WERI-Rb-1 (cell line): ENCODE results near the gene C2CD4B.

Experiments
- DNase-seq: peaks from one replicate; pipeline ENCODE4 v3.0.0-alpha.2; 2020
- H3K27ac ChIP-seq: fragments of 250-450 bp; sonication (Bioruptor Pico); 2 replicates; pipeline ENCODE4 v1.5.1; 2020; ENCODE audit warnings: mild to moderate bottlenecking, moderate library complexity
- H3K27me3 ChIP-seq: fragments of 250-450 bp; sonication (Bioruptor Pico); 2 replicates; pipeline ENCODE4 v1.5.1; 2021; ENCODE audit warnings: mild to moderate bottlenecking, low read depth, moderate library complexity; ENCODE audit not compliant: insufficient read depth, severe bottlenecking
- H3K36me3 ChIP-seq: fragments of 250-450 bp; sonication (Bioruptor Pico); 2 replicates; pipeline ENCODE4 v1.5.1; 2020; ENCODE audit warnings: mild to moderate bottlenecking, moderate library complexity
- H3K4me3 ChIP-seq: 2 replicates; pipeline ENCODE4 v1.5.1; 2011; ENCODE audit warnings: low read depth, mild to moderate bottlenecking, control low read depth, low read length
- H3K9me3 ChIP-seq: fragments of 250-450 bp; sonication (Bioruptor Pico); 2 replicates; pipeline ENCODE4 v1.5.1; 2021; ENCODE audit warnings: mild to moderate bottlenecking, moderate library complexity; ENCODE audit not compliant: severe bottlenecking
- TF ChIP-seq, protein P1 (sequence below): IDR thresholded peaks from 2 replicates; pipeline ENCODE4 v1.5.1; 2011; ENCODE audit warnings: low read depth, mild to moderate bottlenecking, control low read depth, inconsistent platforms, low read length

The C2CD4B gene

DNA sequence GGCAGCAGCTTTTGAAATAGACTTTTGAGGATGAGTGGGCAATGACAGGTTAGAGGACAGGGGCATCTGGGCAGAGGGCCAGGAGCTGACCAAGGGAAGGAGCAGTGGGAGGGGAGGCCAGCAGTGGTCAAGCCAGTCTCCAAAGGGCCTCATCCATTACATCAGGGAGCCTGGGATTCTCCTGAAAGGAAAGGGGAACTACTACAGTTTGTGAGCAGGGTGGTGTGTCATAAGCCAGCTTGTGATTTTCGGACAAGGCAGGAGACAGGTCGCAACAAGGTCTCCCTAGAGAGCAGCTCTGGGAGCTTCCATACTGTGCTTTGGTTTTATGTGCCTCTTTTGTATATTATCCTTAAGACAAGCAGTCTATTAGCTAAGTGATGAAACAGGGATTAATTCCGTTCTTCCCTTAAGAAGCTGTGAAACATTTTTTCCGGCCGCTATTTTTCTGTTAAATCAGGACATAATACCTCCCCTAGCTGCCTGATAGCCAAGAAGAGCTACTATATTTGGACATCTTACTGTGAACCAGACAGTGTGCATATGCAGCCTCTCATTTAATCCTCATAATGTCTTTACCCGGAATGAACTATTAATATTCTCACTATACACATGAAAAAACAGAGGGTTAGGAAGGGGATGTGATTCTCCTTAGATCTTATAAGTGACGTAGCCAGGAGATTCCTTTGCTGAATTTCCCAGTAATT, 46.4 kb downstream of the C2CD4B start:
- peak overlapping the region; percentile 15 for H3K4me3 ChIP-seq
- H3K9me3 ChIP-seq, result no peaks in the 10 kb centered on the region
- H3K27ac ChIP-seq, result no peak overlapping the region; the same call in 1 of the 2 replicates
- DNase-seq, result peak; percentile 21
- H3K27me3 ChIP-seq, result no peaks in the 10 kb centered on the region
- no peaks in the 10 kb centered on the region for H3K36me3 ChIP-seq
- TF ChIP-seq, protein P1, sequence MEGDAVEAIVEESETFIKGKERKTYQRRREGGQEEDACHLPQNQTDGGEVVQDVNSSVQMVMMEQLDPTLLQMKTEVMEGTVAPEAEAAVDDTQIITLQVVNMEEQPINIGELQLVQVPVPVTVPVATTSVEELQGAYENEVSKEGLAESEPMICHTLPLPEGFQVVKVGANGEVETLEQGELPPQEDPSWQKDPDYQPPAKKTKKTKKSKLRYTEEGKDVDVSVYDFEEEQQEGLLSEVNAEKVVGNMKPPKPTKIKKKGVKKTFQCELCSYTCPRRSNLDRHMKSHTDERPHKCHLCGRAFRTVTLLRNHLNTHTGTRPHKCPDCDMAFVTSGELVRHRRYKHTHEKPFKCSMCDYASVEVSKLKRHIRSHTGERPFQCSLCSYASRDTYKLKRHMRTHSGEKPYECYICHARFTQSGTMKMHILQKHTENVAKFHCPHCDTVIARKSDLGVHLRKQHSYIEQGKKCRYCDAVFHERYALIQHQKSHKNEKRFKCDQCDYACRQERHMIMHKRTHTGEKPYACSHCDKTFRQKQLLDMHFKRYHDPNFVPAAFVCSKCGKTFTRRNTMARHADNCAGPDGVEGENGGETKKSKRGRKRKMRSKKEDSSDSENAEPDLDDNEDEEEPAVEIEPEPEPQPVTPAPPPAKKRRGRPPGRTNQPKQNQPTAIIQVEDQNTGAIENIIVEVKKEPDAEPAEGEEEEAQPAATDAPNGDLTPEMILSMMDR, result no peak

- TF ChIP-seq, protein P1, result no peak
- no peak for DNase-seq
- Histone ChIP-seq H3K27ac (no peak overlapping the region), H3K27me3 (no peaks in the 10 kb centered on the region), H3K36me3 (no peaks in the 10 kb centered on the region), H3K4me3 (no peak overlapping the region), H3K9me3 (no peaks in the 10 kb centered on the region)
Observed at GRCh38 chr15:62115847-62116246, 49.2 kb downstream of the C2CD4B start.
